GM12891 (cell line): ENCODE data around the gene KHDRBS1.

ENCODE experiments used
- POU2F2 ChIP-seq: IDR thresholded peaks from 2 replicates; pipeline ENCODE4 v1.6.1; 2011; ENCODE audit warnings: low read depth, mild to moderate bottlenecking, control low read depth, low read length, moderate library complexity
- SPI1 ChIP-seq: IDR thresholded peaks from 2 replicates; pipeline ENCODE4 v1.6.1; 2011; ENCODE audit warnings: low read depth, low read length, control low read depth
- TAF1 ChIP-seq: IDR thresholded peaks from 2 replicates; pipeline ENCODE4 v1.6.1; 2011; ENCODE audit warnings: low read depth, low read length, control low read depth

DNA sequence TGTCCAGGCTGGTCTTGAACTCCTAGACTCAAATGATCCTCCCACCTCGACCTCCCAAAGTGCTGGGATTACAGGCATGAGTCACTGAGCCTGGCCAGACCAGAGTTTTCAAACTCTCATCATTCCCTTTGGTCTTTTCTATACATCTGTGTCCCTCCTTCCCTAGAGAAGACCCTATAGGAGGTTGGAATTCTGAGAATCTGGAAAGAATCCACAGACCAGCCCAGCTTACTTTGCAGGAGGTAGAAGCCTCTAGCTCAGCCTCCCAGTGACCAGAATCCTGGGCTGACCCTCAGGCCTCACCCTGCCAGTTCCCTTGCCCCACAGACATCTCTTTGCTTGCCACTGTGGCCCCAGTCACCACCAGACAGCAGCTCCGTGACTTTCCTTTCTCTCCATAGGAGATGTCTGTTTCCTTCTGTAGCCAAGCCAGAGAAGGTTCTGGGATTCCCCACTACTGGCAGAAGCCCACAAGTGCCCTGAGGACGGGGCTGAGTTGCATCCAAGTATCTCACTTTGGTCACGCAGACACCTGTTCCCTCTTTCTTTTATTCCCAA lies 34.7 kb upstream of the KHDRBS1 start:
- TF ChIP-seq TAF1 (no peak), POU2F2 (no peak), SPI1 (no peak)
